HG02571 (cell line): ENCODE data around the gene IRF3.
"Not testable (repeated sequence)": the region's sequence is repeated elsewhere in the genome, so short reads cannot be mapped to it uniquely, and the experiment has no call there.

Experiments
- ATAC-seq: cut with Tn5 transposase; IDR thresholded peaks from one replicate; pipeline ENCODE4 v1.9.1; 2021; ENCODE audit warnings: mild to moderate bottlenecking, moderate library complexity; ENCODE audit not compliant: unreplicated experiment

IRF3 gene

DNA sequence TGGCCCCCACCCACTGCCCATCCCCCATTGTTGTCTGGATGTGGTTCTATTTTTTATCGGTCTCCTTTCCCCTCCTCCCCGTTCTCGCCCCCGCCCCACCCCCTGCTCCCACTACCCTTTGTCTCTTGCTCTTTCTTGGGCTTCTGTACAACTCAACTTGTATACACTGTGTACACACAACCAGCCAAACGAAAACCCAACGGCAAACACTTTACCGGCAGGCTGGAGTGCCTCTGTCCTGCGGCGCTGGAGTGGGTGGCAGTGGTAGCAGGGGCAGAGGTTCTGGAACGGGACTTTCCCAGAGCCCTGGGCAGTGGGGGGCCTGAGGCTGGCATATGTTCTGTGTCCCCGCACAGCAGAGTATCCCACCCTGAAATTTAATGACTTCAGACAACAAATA, 39.4 kb downstream of the IRF3 start:
- no peak for ATAC-seq

DNA sequence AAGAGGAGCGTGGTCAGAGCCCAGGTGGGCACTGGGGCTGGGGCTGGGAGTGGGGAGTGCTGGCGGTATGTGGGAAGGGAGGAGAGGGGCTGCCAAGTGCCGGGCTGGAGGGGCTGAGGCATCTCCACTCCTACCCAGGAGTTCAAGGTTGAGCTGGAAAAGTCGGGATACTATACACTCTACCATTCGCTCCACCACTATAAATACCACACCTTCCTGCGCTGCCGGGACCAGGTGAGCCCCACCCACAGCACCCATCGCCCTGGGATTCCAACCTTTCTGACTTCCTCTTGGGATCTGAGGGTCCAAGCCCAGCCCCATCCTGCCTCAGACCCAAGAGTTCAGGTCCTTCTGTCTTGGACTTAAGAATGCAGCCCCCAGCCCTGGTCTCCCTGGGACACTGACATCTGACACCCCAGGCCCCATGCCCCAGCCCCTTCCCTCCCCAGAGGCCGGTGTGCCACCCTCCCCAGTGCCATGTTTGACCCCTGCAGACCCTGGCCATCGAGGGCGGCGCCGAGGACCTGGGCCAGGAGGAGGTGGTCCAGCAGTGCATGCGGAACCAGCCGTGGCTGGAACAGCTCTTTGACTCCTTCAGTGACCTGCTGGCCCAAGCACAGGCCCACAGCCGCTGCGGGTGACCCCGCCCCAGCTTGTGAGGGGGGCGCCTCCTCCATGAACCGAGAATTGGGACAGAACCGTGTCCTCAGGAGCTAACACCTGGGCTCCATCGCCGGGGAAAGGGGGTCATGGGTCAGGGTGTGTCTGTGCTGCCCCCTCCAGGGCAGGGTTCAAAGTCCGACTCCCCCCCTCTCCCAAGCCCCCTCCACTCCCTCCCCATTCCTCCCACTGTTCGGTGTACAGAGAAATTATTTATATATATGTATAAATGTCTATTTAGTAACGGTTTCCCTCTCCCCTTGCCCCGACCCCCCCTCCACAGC, 40.4 kb downstream of the IRF3 start:
- no peak for ATAC-seq

DNA sequence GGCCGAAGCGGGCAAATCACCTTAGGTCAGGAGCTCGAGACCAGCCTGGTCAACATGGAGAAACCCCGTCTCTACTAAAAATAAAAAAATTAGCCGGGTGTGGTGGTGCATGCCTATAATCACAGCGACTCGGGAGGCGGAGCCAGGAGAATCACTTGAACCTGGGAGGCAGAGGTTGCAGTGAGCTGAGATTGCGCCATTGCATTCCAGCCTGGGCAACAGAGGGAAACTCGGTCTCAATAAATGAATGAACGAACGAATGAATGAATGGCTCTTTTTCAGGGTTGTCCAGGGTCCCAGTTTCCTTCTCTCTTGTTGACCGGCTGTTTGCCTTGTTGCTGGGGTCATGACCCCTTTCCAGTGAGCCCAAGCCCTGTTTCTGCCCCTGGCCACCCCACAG, 47.8 kb downstream of the IRF3 start:
- ATAC-seq, result not testable (repeated sequence)

DNA sequence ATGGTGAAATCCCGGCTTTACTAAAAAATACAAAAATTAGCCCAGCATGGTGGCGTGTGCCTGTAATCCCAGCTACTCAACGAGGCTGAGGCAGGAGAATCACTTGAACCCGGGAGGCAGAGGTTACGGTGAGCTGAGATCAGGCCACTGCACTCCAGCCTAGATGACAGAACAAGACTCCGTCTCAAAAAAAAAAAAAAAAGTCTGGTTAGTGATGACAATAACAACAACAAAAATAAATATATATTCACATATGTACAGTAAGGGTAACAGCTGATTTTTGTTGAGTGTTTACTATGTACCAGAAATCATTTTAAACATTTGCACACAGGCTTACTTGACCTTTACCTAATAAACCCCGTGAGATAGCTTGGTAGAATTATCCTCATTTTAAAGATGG, 48.7 kb downstream of the IRF3 start:
- ATAC-seq, result no peak

DNA sequence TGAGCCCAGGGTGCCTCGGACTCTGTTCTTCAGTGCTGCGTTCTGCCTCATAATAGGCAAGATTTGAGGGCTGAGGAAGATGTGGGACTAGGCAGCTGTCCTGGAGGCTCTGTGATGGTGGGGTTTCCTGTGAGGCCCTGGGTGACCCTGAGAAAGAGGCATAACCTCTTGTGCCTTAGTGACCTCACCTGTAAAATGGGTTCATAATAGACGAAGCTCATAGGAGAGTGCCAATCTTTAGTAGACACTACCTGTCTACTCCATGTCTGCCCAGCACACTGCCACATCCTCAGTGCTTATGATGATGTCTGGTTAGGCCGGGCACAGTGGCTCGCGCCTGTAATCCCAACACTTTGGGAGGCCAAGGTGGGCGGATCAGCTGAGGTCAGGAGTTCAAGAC, 49.1 kb downstream of the IRF3 start:
- ATAC-seq, result no peak

DNA sequence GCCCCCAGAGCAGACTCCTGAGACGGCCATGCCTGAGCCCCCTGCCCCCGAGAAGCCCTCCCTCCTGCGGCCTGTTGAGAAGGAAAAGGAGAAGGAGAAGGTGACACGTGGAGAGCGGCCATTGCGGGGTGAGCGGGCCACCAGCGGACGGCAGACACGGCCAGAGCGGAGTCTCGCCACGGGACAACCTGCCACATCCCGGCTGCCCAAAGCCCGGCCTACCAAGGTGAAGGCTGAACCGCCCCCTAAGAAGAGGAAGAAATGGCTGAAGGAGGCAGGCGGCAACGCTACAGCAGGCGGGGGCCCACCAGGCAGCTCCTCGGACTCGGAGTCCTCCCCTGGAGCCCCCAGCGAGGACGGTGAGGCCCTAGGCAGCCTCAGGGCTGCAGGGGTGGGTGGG, 49.8 kb downstream of the IRF3 start:
- ATAC-seq, result no peak

DNA sequence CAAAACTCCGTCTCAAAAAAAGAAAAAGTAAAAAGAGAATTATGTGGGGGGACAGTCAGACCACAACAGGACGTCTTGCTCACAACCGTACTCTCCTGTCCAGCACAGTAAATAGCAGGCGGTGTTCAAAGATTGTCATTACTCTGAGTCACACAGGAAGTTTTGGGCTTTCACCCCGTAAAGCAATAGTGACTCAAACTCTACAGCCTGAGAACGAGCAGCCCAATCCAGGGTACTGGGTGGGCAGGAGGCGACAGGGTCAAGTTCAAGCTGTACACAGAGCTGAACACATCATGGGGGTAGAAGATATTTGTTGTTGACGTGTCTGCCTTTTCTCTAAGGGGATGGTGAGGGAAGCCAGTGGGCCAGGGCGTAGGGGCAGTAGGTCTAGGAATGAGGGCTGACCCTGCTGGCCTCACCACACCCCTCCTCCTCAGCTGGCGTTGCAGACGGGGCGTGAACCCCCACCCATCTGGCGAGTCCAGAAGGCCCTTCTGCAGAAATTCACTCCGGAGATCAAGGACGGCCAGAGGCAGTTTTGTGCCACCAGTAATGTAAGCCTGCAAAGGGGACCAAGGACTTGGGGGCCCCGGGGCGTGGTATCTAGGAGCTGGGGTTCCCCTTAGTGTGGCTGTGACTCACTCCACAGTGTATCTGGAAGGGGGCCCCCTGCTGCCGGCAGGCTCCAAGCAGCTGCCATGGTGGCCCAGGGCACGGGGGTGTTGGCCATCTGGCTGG, 51.4 kb downstream of the IRF3 start:
- no peak for ATAC-seq

DNA sequence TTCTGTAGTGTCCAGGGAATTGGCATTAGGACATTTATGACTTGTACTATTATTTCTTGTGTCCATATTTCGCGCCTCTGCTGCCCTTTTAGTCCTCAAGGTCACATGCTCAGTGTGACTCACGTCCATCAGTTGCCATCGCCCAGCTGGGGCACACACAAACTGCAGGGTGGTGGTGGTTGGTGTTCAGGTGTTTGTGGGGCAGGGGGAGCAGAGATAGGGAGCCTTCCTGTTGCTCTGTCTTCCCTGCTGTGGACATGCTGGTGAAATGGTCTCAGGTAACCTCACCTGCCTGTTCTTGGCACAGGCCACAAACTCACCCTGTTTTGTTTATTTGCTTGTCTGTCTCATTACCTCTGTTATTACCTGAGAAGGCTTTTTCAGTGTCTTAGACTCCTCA, 52.3 kb downstream of the IRF3 start:
- ATAC-seq, result no peak
